ENCODE results near the gene DCP2.

DCP2 gene

DNA sequence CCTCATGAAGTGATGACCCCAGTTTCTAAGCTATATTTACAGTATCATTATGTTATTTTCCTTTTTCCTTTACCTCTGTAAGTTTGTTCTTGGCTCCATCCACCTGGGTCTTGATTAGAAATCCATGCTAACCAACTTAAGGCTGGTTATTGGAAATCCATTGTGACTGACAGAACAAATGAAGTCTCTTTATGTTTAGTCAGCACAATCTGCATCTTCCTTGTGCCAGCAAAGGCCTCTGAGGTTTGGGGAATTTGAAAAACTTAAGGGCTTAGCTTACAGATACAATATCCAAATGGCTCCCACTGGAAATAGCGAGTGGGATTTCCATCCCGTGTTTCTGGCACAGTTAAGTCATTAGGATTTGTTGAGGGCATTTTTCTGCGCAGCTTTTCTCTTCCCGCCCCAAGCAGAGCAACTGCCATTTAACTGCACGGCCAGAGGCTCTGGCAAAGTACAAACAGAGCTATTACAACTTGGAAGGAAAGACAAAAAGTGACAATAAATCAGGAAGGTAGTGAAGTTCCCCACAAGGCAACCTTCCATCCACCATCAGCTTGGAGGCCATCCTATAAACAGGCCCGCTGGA lies 64.2 kb downstream of the DCP2 start:
- TF ChIP-seq, protein P1, sequence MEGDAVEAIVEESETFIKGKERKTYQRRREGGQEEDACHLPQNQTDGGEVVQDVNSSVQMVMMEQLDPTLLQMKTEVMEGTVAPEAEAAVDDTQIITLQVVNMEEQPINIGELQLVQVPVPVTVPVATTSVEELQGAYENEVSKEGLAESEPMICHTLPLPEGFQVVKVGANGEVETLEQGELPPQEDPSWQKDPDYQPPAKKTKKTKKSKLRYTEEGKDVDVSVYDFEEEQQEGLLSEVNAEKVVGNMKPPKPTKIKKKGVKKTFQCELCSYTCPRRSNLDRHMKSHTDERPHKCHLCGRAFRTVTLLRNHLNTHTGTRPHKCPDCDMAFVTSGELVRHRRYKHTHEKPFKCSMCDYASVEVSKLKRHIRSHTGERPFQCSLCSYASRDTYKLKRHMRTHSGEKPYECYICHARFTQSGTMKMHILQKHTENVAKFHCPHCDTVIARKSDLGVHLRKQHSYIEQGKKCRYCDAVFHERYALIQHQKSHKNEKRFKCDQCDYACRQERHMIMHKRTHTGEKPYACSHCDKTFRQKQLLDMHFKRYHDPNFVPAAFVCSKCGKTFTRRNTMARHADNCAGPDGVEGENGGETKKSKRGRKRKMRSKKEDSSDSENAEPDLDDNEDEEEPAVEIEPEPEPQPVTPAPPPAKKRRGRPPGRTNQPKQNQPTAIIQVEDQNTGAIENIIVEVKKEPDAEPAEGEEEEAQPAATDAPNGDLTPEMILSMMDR (conservative IDR thresholded peaks at IDR 0.05; ENCODE audit: low read depth, low read length) = no peak
- no peak for DNase-seq (ENCODE audit: low read depth)
- H3K4me3 ChIP-seq (ENCODE audit: low read depth, low read length) = no peak overlapping the region

DNA sequence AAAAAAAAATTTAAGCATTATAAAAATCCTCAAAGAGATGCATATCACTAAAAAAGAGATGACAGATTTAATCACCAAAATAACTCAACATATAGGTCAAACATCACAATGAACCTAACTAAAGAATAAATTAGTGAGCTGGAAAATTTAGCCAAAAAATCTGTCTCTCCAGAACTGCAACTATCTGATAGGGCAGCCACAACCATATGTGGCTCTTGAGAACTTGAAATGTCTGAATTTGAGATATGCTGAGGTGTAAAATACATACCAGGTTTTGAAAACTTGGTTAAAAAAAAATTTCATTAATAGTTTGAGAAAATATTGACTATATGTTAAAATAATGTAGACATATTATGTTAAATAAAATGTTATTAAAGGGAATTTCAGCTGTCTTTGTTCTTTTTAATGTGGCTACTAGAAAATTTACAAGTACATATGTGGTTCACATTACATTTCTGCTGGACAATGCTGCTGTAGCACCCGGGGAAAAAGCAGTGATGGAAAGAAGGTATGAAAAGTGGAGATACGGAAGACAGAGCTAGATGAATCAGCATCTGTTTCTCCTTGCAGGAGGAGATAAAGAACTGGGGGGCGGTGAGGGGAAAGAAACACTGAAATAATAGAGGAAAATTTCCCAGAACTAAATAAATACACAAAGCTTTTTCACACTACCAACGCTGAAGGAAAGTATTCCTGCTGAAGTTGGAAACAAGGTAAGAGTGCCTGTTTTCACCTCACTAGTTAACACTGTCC lies 66.1 kb downstream of the DCP2 start:
- TF ChIP-seq, protein P1 (conservative IDR thresholded peaks at IDR 0.05; ENCODE audit: low read depth, low read length) = no peak
- DNase-seq (ENCODE audit: low read depth) = no peak
- H3K4me3 ChIP-seq (ENCODE audit: low read depth, low read length) = no peak overlapping the region

DNA sequence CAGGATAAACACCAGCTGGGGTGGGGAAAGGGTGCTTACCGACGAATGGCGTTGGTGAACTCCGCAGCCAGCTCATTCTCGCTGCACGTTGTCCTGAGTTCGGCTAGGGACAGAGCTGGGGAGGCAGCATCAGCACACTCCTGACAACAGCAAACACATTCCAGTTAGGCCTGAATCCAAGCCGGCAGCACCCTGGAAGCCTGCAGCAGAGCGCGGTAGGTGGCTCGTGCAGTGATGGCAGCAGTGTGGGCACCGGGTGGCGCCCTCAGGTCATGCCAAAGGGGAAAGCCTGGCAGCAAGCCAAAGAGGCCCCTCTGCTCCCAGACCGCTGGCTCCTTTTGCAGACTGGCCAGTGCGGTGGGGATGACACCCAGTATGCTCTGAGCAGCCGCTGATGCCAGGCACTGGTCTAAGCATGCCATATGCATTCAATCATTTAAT lies 66.9 kb downstream of the DCP2 start:
- DNase-seq (ENCODE audit: low read depth) = no peak
- no peak overlapping the region for H3K4me3 ChIP-seq (ENCODE audit: low read depth, low read length)
- TF ChIP-seq, protein P1 (conservative IDR thresholded peaks at IDR 0.05; ENCODE audit: low read depth, low read length) = no peak

DNA sequence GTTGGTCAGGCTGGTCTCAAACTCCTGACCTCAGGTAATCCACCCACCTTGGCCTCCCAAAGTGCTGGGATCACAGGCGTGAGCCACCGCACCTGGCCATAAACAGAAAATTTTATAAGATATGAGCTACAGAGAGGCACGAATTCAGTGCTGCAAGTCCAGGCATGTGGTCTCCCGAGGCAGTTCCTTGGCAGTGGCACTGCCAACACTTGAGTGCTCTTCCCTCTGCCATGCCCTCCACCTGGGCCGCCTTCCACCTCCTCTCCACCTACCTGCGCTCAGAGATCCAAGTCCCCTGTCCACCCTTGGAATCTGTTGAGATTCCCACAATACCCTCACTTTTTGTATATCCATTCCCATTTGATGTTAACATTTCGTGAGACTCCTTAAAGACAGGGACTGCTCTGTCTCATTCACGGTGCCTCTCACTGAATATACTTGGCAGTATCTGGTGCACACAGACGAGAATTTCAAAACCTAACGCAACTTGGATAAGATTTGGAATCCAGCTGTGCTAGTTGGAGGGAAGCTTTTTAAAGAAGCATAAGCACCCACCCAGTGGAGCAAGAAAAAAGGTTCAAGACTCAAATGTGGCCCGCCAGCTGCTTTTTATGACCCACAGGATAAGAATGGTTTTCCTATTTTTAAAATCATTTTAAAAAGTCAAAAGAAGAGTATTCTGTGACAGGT lies 68.3 kb downstream of the DCP2 start:
- TF ChIP-seq, protein P1 (conservative IDR thresholded peaks at IDR 0.05; ENCODE audit: low read depth, low read length) = no peak
- no peak overlapping the region for H3K4me3 ChIP-seq (ENCODE audit: low read depth, low read length)
- DNase-seq (ENCODE audit: low read depth) = no peak

DNA sequence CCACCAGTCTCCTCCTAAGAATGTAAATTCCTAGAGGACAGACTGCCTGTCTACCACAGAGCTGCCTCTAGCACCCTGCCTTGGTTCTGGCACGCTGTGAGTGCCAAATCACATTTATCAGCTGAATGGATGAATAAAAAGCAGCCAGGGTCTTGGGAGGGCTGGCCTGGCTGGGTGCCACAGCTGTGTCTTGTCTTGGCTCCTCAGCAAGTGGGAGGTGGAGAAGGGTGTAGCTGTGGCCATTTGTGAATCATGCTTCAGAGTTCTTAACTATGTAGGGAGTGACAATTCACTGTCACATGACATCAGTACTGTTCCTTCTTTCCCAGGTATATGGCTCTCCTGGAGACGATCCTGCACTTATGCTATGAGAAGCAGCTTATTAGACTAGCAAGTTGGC lies 70.6 kb downstream of the DCP2 start:
- H3K4me3 ChIP-seq (ENCODE audit: low read depth, low read length) = no peak overlapping the region
- DNase-seq (ENCODE audit: low read depth) = peak; percentile 51
- TF ChIP-seq, protein P1 (conservative IDR thresholded peaks at IDR 0.05; ENCODE audit: low read depth, low read length) = no peak

DNA sequence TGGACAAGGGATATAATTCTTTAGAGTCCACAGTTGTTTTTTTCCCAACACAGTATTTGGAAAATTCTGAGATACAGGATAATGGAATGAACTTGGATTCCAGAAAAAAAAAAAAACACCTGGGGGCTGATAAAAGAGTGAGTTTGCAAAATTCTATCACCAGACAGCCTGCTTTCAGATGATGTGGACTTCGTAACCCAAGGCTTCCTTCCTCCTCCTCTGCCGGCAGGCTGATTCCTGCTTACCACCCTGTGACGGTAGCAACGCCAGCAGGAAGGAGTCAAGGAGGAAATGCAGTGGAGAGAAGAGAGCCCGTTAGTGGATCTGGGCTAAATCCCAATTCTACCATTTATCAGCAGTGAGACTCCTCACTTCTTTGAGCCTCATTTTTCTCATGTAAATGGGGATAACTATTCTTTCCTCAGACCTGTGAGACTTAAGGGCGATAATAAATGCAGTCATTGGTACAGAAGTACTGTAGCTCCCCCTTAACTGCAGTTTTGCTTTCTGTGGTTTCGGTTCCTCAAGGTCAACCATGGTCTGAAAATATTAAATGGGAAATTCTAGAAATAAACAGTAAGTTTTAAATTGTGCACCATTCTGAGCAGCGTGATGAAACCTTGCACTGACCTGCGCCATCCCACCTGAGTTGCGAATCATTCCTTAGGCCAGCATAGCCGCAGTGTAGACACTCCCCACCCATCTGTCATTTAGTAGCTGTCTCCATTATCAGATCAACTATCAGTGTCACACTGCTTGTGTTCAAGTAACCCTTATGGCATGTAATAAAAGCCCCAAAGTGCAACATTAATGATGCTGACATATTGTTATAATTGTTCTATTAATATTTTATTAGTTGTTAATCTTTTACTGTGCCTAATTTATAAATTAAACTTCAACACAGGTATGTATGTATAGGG lies 71.4 kb downstream of the DCP2 start:
- TF ChIP-seq, protein P1 (conservative IDR thresholded peaks at IDR 0.05; ENCODE audit: low read depth, low read length) = no peak
- H3K4me3 ChIP-seq (ENCODE audit: low read depth, low read length) = no peak overlapping the region
- DNase-seq (ENCODE audit: low read depth) = no peak

Data from choroid plexus epithelial cell (primary cell).